Endodermal cell (in vitro differentiated cells): ENCODE results near the gene ZNF8. TPM values are rescaled to one million over a fixed set of nuclear protein-coding genes. Genes with fewer than 3 reads are reported as not detected.

Experiments used
- DNase-seq: peaks from one replicate; pipeline ENCODE4 v3.0.0-alpha.2; 2017
- H3K27ac ChIP-seq: 2 replicates; pipeline ENCODE4 v1.5.1; 2013; ENCODE audit warnings: mild to moderate bottlenecking, low read depth, low read length, moderate library complexity
- H3K27me3 ChIP-seq: 2 replicates; pipeline ENCODE4 v1.6.1; 2013; ENCODE audit warnings: mild to moderate bottlenecking, low read length, moderate library complexity; ENCODE audit not compliant: insufficient read depth, control insufficient read depth, poor library complexity, severe bottlenecking
- H3K36me3 ChIP-seq: 2 replicates; pipeline ENCODE4 v1.7.0; 2013; ENCODE audit warnings: mild to moderate bottlenecking, low read length, moderate library complexity; ENCODE audit not compliant: control insufficient read depth, insufficient read depth
- H3K4me1 ChIP-seq: one replicate; pipeline ENCODE4 v1.7.0; 2013; ENCODE audit warnings: low read length; ENCODE audit not compliant: control insufficient read depth, insufficient read depth
- H3K4me3 ChIP-seq: 2 replicates; pipeline ENCODE4 v1.5.1; 2013; ENCODE audit warnings: mild to moderate bottlenecking, low read length, moderate library complexity
- H3K9ac ChIP-seq: 2 replicates; pipeline ENCODE4 v1.6.1; 2013; ENCODE audit warnings: mild to moderate bottlenecking, low read length, moderate library complexity; ENCODE audit not compliant: poor library complexity, severe bottlenecking; ENCODE audit errors: extremely low read depth
- H3K9me3 ChIP-seq: 2 replicates; pipeline ENCODE4 v1.6.1; 2013; ENCODE audit warnings: mild to moderate bottlenecking, low read length, moderate library complexity; ENCODE audit not compliant: control insufficient read depth
- H3K27ac Mint-ChIP-seq: 2 replicates; pipeline ENCODE4 v1.8.0; 2020; ENCODE audit warnings: mixed read lengths
- H3K27me3 Mint-ChIP-seq: 2 replicates; pipeline ENCODE4 v1.8.0; 2021; ENCODE audit warnings: mild to moderate bottlenecking, mixed read lengths; ENCODE audit not compliant: insufficient read depth
- H3K36me3 Mint-ChIP-seq: 2 replicates; pipeline ENCODE4 v1.8.0; 2020; ENCODE audit warnings: low read depth, mixed read lengths
- H3K4me1 Mint-ChIP-seq: 2 replicates; pipeline ENCODE4 v1.8.0; 2020; ENCODE audit warnings: mixed read lengths
- H3K4me3 Mint-ChIP-seq: 2 replicates; pipeline ENCODE4 v1.8.0; 2020; ENCODE audit warnings: mild to moderate bottlenecking, moderate library complexity, mixed read lengths
- H3K9me3 Mint-ChIP-seq: 2 replicates; pipeline ENCODE4 v1.8.0; 2020; ENCODE audit warnings: mild to moderate bottlenecking, mixed read lengths
- WGBS, 2 experiments: methylation state at CpG; one replicate each; pipeline versions ENCODE4 v1.1.5 to v1.1.7; 2013; ENCODE audit warnings: missing lambda C conversion rate in 2 of 2, mixed read lengths in 1 of 2; ENCODE audit not compliant: insufficient coverage in 1 of 2, insufficient read length in 1 of 2; 5-methylcytosine and 5-hydroxymethylcytosine counted together
- total RNA-seq, 2 donors: library from RNA; stranded (reverse); fragmentation: NEBNext Ultra II Directional in 1 of 2; extraction: Animal tissue kit (Norgen Biotek cat#: 25700) in 1 of 2; gene quantifications; 2 replicates in 1 of 2; 3 replicates in 1 of 2; pipeline ENCODE4 v1.2.1, GENCODE V29; 2021
- TF ChIP-seq, protein P1 (sequence below): fragments of 200-600 bp; sonication (generic); conservative IDR thresholded peaks from 2 replicates; pipeline ENCODE4 v1.5.0; 2021; ENCODE audit warnings: antibody characterized with exemption, mild to moderate bottlenecking

ZNF8 gene
- total RNA-seq, 2 donors from 2014 or later = 14.4 to 16.1 TPM

DNA sequence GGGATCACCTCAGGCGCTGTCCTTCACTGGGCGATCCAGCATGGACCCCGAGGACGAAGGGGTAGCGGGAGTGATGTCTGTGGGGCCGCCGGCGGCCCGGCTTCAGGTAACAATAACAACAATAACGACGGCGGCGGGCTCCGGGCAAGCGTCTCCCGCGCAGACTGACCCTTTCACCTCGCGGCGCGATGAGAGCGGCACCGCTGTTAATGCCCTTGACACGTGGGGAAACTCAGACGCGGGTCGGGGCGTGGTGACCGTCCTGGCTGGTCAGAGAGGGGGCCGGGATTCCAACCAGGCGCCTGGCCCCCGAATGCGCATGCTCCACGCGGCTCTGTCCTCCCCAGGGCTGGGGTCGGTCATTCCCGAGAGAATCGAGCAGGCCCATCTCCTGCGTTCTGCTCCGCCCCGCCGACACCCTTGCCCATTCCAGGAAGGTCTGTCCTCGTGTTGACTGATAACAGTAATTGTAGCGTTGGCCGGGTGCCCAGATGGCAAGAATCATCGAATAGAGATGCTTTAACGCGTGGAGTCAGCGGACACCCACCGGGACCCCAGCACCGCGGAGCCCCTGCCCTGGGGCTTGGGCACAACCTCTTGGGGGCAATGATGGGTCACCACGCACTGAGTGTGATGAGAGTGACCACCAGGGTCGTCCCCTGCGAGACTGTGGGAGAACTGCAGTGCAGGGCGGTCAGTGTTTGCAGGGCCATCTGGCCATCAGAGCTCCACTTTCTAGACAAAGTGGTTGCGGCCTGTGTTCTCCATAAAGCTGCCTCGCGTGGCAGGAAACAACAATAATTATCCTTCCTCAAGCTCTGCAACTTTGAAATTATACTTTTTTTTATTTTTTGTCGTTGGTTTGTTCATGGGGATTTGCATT is 528 bp downstream of the ZNF8 start:
- Histone ChIP-seq H3K9ac (peak overlapping the region; percentile 98), H3K27ac (peak overlapping the region; percentile 95), H3K9me3 (peaks cover 6% of the 10 kb centered on the region), H3K4me3 (peak overlapping the region; percentile 97), H3K4me1 (no peaks in the 10 kb centered on the region), H3K36me3 (peaks cover 33% of the 10 kb centered on the region), H3K27me3 (no peaks in the 10 kb centered on the region)
- DNase-seq = peak; percentile 89
- Mint-ChIP-seq H3K4me3 (peak overlapping the region; percentile 95), H3K27ac (peak overlapping the region; percentile 97), H3K4me1 (peaks cover 14% of the 10 kb centered on the region), H3K9me3 (no peaks in the 10 kb centered on the region), H3K36me3 (peaks cover 50% of the 10 kb centered on the region), H3K27me3 (no peaks in the 10 kb centered on the region)
- TF ChIP-seq, protein P1, sequence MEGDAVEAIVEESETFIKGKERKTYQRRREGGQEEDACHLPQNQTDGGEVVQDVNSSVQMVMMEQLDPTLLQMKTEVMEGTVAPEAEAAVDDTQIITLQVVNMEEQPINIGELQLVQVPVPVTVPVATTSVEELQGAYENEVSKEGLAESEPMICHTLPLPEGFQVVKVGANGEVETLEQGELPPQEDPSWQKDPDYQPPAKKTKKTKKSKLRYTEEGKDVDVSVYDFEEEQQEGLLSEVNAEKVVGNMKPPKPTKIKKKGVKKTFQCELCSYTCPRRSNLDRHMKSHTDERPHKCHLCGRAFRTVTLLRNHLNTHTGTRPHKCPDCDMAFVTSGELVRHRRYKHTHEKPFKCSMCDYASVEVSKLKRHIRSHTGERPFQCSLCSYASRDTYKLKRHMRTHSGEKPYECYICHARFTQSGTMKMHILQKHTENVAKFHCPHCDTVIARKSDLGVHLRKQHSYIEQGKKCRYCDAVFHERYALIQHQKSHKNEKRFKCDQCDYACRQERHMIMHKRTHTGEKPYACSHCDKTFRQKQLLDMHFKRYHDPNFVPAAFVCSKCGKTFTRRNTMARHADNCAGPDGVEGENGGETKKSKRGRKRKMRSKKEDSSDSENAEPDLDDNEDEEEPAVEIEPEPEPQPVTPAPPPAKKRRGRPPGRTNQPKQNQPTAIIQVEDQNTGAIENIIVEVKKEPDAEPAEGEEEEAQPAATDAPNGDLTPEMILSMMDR = peak; percentile 22
- 2 to 4% methylated on average over 17 to 60 of the region's 60 CpGs for WGBS, 2 experiments

DNA sequence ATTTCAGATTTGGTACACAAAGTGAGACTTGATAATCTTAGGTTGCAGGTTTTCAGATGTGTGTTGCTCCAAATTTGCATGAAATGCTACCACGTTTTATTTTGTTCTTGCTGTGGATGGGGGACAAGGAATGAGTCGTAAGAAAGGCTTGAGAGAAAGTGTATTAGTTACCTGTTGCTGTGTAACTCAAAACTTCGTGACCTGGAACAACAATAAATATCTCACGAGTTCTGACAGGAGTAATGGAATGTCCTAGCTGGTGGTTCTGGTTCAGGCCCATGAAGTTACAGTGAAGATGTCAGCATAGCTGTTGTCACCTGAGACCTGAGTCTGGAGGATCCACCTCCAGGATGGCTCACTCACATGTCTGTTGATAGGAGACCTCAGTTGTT is 1.2 kb downstream of the ZNF8 start:
- H3K27me3 ChIP-seq = no peaks in the 10 kb centered on the region
- H3K27ac Mint-ChIP-seq = peak overlapping the region; percentile 97
- H3K4me3 ChIP-seq = peak overlapping the region; percentile 97
- 68 to 72% methylated on average over 4 of the region's 4 CpGs for WGBS, 2 experiments
- H3K4me1 Mint-ChIP-seq = peaks cover 14% of the 10 kb centered on the region
- H3K4me3 Mint-ChIP-seq = peak overlapping the region; percentile 95
- no peak for DNase-seq
- H3K36me3 Mint-ChIP-seq = peaks cover 44% of the 10 kb centered on the region
- no peaks in the 10 kb centered on the region for H3K9me3 ChIP-seq
- no peaks in the 10 kb centered on the region for H3K27me3 Mint-ChIP-seq
- peak overlapping the region; percentile 98 for H3K9ac ChIP-seq
- H3K9me3 Mint-ChIP-seq = no peaks in the 10 kb centered on the region
- peaks cover 30% of the 10 kb centered on the region for H3K36me3 ChIP-seq
- no peaks in the 10 kb centered on the region for H3K4me1 ChIP-seq
- TF ChIP-seq, protein P1 = no peak
- no peak overlapping the region for H3K27ac ChIP-seq

DNA sequence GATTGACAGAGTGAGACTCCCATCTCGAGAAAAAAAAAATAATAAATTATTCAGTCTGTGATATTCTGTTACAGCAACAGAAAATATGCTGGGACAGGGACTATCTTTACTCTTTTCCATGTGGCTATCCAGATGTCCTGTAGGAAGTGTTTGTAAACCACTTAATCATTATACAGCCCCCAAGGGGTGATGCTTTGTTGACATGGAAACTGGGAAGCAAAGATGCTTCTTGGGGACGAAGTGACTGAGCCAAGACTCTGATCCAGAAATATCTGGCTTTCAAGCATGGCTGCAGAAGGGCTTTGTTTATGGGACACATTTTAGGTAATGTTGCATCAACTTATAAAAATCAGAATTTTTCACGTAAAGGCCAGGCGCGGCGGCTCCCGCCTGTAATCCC is 5.4 kb downstream of the ZNF8 start:
- Mint-ChIP-seq H3K9me3 (no peaks in the 10 kb centered on the region), H3K27me3 (no peaks in the 10 kb centered on the region), H3K4me3 (no peak overlapping the region), H3K27ac (no peak overlapping the region), H3K4me1 (peaks cover 14% of the 10 kb centered on the region), H3K36me3 (peaks cover 65% of the 10 kb centered on the region)
- Histone ChIP-seq H3K4me1 (no peaks in the 10 kb centered on the region), H3K4me3 (no peak overlapping the region), H3K9me3 (no peaks in the 10 kb centered on the region), H3K27ac (no peak overlapping the region), H3K36me3 (peaks cover 65% of the 10 kb centered on the region), H3K27me3 (no peaks in the 10 kb centered on the region), H3K9ac (no peak overlapping the region)
- TF ChIP-seq, protein P1 = no peak
- no peak for DNase-seq
- WGBS, 2 experiments = 92 to 100% methylated on average over 6 to 7 of the region's 7 CpGs
